Subcutaneous adipose tissue (tissue), 4 donors: ENCODE measurements around the gene CNTN1. TPM values are rescaled to one million over a fixed set of nuclear protein-coding genes. Genes with fewer than 3 reads are reported as not detected.

Source experiments
- total RNA-seq, 4 donors: library from RNA; depleted of rRNA; stranded (reverse); fragments of >200 nt; gene quantifications; one replicate each; pipeline ENCODE4 v1.1.0, GENCODE V29; 2016
- TF ChIP-seq, protein P1 (sequence below): fragments of 450-650 bp; IDR thresholded peaks from one replicate; pipeline ENCODE4 v1.5.1; 2016; ENCODE audit warnings: low read depth, mild to moderate bottlenecking, control low read depth, antibody characterized with exemption, moderate library complexity

The CNTN1 gene
- total RNA-seq, 4 donors from 2014 or later: 0.57 to 2.2 (median 1.0) TPM

DNA sequence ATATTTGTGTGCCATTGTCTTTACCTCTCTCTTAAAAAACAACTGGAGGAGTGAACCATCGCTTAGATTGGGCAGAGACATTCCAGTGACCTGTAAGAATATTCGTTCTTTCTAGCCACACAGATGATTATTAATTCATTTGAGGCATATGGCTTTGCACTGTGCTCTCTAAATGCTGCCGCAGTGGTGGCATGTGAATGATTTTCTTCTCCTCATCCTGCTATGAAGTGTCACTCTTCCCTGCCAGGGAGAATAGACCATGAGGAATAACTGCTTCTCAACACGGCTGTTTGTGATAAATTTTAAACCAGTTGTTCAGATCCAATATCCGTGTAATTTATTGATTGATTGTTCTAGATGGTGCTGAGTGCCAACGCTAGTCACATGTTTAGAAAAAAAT lies 225.3 kb downstream of the CNTN1 start:
- TF ChIP-seq, protein P1, sequence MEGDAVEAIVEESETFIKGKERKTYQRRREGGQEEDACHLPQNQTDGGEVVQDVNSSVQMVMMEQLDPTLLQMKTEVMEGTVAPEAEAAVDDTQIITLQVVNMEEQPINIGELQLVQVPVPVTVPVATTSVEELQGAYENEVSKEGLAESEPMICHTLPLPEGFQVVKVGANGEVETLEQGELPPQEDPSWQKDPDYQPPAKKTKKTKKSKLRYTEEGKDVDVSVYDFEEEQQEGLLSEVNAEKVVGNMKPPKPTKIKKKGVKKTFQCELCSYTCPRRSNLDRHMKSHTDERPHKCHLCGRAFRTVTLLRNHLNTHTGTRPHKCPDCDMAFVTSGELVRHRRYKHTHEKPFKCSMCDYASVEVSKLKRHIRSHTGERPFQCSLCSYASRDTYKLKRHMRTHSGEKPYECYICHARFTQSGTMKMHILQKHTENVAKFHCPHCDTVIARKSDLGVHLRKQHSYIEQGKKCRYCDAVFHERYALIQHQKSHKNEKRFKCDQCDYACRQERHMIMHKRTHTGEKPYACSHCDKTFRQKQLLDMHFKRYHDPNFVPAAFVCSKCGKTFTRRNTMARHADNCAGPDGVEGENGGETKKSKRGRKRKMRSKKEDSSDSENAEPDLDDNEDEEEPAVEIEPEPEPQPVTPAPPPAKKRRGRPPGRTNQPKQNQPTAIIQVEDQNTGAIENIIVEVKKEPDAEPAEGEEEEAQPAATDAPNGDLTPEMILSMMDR: no peak

DNA sequence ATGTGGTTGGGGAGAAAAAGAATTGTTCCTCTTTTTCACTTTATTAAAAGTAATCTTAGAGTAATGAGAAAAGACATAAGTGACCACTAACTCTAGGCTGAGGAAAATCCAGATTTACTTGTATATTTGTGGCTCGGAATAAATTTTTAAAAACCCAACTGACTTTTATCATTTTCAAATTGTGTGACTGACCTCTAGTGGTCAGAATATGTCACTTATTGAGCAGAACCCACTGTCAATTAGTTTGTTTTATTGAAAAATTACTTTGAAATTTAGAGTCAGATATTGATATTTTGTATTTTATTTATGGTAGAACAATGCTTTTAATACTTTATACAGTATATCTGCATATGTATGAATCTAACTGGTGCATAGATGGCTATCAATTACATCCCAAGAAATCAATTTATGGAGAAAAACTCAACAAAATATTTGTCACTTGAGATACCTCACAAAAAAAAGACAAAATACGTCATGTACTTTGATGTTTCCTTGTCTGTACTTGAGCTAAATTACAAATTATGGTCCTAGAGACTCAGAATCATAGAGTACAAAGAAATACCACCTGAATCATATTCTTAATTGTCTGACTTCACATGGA lies 229.4 kb downstream of the CNTN1 start:
- TF ChIP-seq, protein P1: no peak

DNA sequence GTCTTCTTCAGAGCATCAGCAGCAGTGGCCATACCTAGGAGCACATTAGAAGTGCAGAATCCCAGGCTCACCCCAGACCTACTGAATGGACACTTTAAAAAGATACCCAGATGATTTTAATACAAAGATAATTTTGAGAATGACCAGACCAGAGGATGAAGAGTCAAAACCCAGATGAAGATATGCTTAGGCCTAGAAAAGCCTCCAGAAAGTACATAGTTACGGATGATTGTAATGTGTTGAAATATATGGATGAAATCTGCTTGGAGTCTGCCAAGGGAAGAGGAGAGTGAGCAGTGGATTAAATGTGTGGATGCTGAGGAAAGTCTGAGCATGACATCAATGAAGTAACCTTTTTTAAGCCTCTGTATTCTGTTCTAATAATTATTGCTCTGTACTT lies 245.7 kb downstream of the CNTN1 start:
- TF ChIP-seq, protein P1: no peak

DNA sequence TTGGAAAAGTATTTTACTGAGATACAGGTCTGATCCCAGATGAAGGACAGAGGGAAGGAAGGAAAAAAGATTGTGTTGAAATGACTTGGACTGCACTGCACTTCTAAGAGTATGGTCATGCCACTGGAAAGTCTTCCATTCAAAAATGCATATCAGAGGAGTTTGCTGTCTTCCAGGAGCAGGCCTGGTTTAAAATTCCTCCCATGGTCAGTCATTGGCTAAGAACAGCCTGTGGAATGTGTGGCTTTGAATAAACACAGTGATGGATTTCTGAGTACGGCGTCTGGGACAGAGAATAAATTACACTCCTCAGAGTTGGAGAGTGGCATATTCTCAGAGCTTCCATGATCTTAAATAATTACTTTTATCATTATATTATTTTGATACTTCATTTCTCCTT lies 250.1 kb downstream of the CNTN1 start:
- TF ChIP-seq, protein P1: no peak

DNA sequence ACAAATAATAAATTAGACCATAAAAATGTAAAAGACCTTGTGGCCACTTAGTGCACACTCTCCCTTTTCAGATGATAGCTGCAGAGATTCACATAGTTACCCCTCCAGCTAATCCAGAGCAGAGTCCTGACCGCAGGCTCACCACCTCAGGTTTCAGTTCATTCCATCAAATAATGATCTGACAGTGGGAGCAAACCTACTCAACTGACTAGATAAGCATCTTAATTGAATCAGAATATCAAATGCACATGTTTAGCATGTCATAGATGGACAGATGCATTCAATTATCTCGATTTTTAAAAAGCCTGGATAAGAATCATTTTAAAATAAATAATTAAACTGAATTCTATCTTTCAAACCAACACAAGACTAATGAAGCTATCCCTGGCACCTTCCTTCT lies 253.5 kb downstream of the CNTN1 start:
- TF ChIP-seq, protein P1: no peak

DNA sequence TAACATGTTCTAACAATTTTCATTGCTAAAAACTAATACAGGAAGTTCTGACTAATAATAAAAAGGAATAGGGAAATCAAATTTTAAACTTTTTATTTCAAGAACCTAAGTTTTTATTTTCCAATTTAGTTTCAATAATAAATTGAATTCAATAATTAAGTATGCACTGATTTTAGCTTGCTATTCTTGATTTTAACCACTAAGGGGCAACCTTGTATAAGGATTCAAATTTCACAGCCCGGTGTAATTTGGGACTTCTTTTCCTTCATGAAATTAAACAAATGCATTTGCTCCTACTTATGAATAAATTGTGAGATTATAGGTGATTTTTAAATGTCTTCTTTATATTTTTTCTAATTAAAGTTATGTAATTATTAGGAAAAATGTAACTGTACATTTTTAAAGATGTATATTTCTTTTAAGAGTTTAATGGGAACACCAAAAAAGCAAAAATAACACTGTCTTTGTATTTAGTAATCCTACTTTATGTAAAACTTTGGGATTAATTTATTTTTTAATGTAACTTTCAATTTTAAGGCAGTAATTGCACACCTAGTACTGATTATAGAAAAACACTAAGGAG lies 254.5 kb downstream of the CNTN1 start:
- TF ChIP-seq, protein P1: no peak

DNA sequence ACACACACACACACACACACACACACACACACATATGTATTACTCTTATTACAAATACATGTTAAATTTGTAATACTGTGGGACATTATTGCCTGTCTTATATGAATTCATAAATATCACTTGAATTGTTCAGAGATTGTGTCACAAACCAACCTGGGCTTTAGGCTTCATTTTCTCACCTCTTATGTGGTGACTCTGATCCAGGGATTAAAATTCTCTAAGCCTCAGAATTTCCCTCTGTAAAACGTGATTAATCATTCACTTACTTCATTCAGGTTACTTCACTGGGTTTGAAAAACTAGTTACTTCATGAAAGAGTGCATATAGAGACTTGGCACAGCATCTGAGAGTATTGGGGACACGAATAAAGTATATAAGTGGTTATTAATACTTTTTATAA lies 255.6 kb downstream of the CNTN1 start:
- TF ChIP-seq, protein P1: no peak
